DOHH2 (cell line): ENCODE results near the gene F12.
A peak's percentile ranks its signal among the peaks of the same experiment; 100 is the strongest.

Experiments used
- H3F3A ChIP-seq: fragments of 200-600 bp; sonication (generic), shearing (Covaris generic); 2 replicates; pipeline ENCODE4 v1.6.0; 2016; ENCODE audit warnings: antibody characterized with exemption, mild to moderate bottlenecking; ENCODE audit not compliant: control insufficient read depth, insufficient read depth
- H3K27ac ChIP-seq: fragments of 200-600 bp; sonication (generic); 2 replicates; pipeline ENCODE4 v1.5.1; 2014; ENCODE audit warnings: low read depth, mild to moderate bottlenecking, low read length, moderate library complexity
- H3K27me3 ChIP-seq: fragments of 200-600 bp; sonication (generic); 2 replicates; pipeline ENCODE4 v1.6.1; 2014; ENCODE audit warnings: mild to moderate bottlenecking, low read length, mixed read lengths; ENCODE audit not compliant: control insufficient read depth
- H3K36me3 ChIP-seq: fragments of 200-600 bp; sonication (generic); 2 replicates; pipeline ENCODE4 v1.6.1; 2014; ENCODE audit warnings: mild to moderate bottlenecking, low read length, moderate library complexity, mixed read lengths; ENCODE audit not compliant: control insufficient read depth
- H3K4me1 ChIP-seq: fragments of 200-600 bp; sonication (generic); 2 replicates; pipeline ENCODE4 v1.6.1; 2014; ENCODE audit warnings: mild to moderate bottlenecking, low read length, mixed read lengths; ENCODE audit not compliant: control insufficient read depth
- H3K4me2 ChIP-seq: fragments of 200-600 bp; sonication (generic); 2 replicates; pipeline ENCODE4 v1.6.0; 2014; ENCODE audit warnings: mild to moderate bottlenecking, low read length, moderate library complexity
- H3K4me3 ChIP-seq: fragments of 200-600 bp; sonication (generic); 2 replicates; pipeline ENCODE4 v1.5.1; 2014; ENCODE audit warnings: mild to moderate bottlenecking, low read length, mixed read lengths
- H3K79me2 ChIP-seq: fragments of 200-600 bp; sonication (generic); 2 replicates; pipeline ENCODE4 v1.6.1; 2014; ENCODE audit warnings: mild to moderate bottlenecking, low read length, mixed read lengths; ENCODE audit not compliant: control insufficient read depth
- H3K9me2 ChIP-seq: fragments of 200-600 bp; sonication (generic); replicated peaks from 2 replicates; pipeline ENCODE4 v1.6.1; 2014; ENCODE audit warnings: mild to moderate bottlenecking, low read length, mixed read lengths; ENCODE audit not compliant: control insufficient read depth
- H3K9me3 ChIP-seq: fragments of 200-600 bp; sonication (generic); 2 replicates; pipeline ENCODE4 v1.6.1; 2014; ENCODE audit warnings: antibody characterized with exemption, low read length, mixed read lengths; ENCODE audit not compliant: control insufficient read depth, insufficient read depth
- H4K20me1 ChIP-seq: fragments of 200-600 bp; sonication (generic); 2 replicates; pipeline ENCODE4 v1.6.0; 2014; ENCODE audit warnings: low read depth, mild to moderate bottlenecking, antibody characterized with exemption, low read length, moderate library complexity; ENCODE audit not compliant: control insufficient read depth, insufficient read depth
- CTCF ChIP-seq: fragments of 200-600 bp; sonication (generic); IDR thresholded peaks from one replicate; pipeline ENCODE4 v1.5.1; 2014; ENCODE audit warnings: antibody characterized with exemption, mild to moderate bottlenecking, low read depth, low read length; ENCODE audit not compliant: poor library complexity, severe bottlenecking
- EZH2phosphoT487 ChIP-seq: fragments of 200-600 bp; sonication (generic); IDR thresholded peaks from 2 replicates; pipeline ENCODE4 v1.6.1; 2017; ENCODE audit warnings: borderline replicate concordance, mild to moderate bottlenecking, antibody characterized with exemption, low read length, moderate library complexity, mixed read lengths

F12 gene

GRCh38 chr5:177387405-177387804 is 22.0 kb downstream of the F12 start:
- Histone ChIP-seq H3K27me3 (peaks cover 19% of the 10 kb centered on the region; the same call in 1 of the 2 replicates), H3K4me1 (peaks cover 50% of the 10 kb centered on the region), H3F3A (peaks cover 13% of the 10 kb centered on the region), H3K9me2 (no peaks in the 10 kb centered on the region), H3K36me3 (no peaks in the 10 kb centered on the region), H3K4me2 (peak overlapping the region; percentile 48), H4K20me1 (no peaks in the 10 kb centered on the region), H3K9me3 (no peaks in the 10 kb centered on the region), H3K79me2 (no peaks in the 10 kb centered on the region), H3K4me3 (peak overlapping the region; percentile 33; the same call in 1 of the 2 replicates), H3K27ac (no peak overlapping the region)
- TF ChIP-seq EZH2phosphoT487 (no peak), CTCF (no peak)

DNA sequence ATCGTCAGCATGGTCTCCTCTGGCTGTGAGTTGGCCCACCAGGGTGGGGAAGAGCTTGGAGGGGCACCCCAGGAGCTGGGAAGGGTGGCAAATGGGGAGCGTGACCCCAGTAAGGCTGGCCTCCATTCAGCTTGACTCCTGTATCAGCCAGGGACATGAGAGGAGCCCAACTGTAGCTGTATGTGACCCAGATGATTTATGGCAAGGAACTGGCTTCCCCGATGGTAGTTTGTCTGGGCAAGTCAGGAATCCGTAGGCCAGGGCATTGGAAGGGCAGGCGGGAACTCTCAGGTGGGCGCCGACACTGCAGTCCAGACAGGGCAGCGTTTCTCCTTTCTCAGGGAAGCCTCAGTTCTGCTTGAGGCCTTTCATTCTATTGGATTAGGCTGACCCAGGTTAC is 22.8 kb downstream of the F12 start:
- peak overlapping the region; percentile 48; the same call in 1 of the 2 replicates for H3K4me2 ChIP-seq
- H3K36me3 ChIP-seq: no peaks in the 10 kb centered on the region
- H3K79me2 ChIP-seq: no peaks in the 10 kb centered on the region
- TF ChIP-seq CTCF: no peak
- TF ChIP-seq EZH2phosphoT487: no peak
- peaks cover 13% of the 10 kb centered on the region for H3F3A ChIP-seq
- no peaks in the 10 kb centered on the region for H4K20me1 ChIP-seq
- peaks cover 50% of the 10 kb centered on the region for H3K4me1 ChIP-seq
- H3K27me3 ChIP-seq: peaks cover 21% of the 10 kb centered on the region; the same call in 1 of the 2 replicates
- no peak overlapping the region for H3K27ac ChIP-seq
- no peak overlapping the region for H3K4me3 ChIP-seq
- H3K9me3 ChIP-seq: no peaks in the 10 kb centered on the region
- no peaks in the 10 kb centered on the region for H3K9me2 ChIP-seq

DNA sequence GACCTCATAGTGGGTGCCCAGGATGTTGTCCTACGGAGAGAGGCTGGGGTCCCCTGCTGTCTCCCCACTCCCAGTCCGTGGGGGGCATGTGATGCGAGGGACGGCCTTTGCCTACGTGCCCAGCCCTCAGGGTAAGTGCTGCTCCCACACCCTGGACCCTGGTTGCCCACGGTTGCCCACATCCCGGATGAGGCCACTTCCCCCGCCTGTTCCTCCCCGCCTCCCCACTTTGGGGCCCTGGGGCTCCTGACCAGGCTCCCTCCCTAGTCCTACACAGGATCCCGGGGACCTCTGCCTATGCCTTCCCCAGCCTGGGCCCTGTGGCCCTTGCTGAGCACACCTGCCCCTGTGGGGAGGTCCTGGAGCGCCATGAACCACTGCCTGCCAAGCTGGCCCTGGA is 23.6 kb downstream of the F12 start:
- H3K9me2 ChIP-seq: no peaks in the 10 kb centered on the region
- H3K9me3 ChIP-seq: no peaks in the 10 kb centered on the region
- no peak overlapping the region for H3K4me3 ChIP-seq
- no peak overlapping the region for H3K27ac ChIP-seq
- H3K27me3 ChIP-seq: peaks cover 21% of the 10 kb centered on the region; the same call in 1 of the 2 replicates
- no peaks in the 10 kb centered on the region for H3K79me2 ChIP-seq
- H3K4me2 ChIP-seq: no peak overlapping the region
- H4K20me1 ChIP-seq: no peaks in the 10 kb centered on the region
- no peaks in the 10 kb centered on the region for H3K36me3 ChIP-seq
- H3F3A ChIP-seq: peaks cover 13% of the 10 kb centered on the region
- no peak for TF ChIP-seq EZH2phosphoT487
- no peak for TF ChIP-seq CTCF
- H3K4me1 ChIP-seq: peaks cover 45% of the 10 kb centered on the region

DNA sequence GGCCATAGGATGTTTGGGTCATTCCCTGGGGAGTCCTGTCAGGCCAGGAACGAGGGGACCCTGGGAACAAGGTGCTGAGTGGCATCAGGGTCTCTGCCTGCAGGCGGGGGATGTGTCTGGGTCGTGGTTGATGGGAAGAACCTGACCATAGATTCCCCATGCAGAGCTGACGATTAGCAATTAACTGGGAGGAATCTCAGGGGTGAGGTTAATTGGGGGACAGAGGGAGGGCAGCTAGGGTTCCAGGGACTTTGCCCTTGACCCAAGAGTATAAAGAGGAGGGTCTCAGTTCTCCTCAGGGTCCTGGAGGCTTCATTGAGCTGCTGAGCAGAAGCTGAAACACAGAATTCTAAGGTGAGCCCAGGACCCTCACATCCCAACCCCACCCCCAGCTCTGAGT is 25.2 kb downstream of the F12 start, which contains the start of gene SLC34A1:
Gene SLC34A1, plus strand, starts transcription at position 301 of the 400 bp plus-strand sequence. CDS start 1,308 bp downstream, outside the sequence.
- no peaks in the 10 kb centered on the region for H3K9me3 ChIP-seq
- no peak within 1 kb of the TSS for H3K4me2 ChIP-seq
- peaks cover 21% of the 10 kb centered on the region; the same call in 1 of the 2 replicates for H3K27me3 ChIP-seq
- H3K36me3 ChIP-seq: no peaks in the 10 kb centered on the region
- no peak within 1 kb of the TSS for H3K27ac ChIP-seq
- H3K79me2 ChIP-seq: no peaks in the 10 kb centered on the region
- peaks cover 29% of the 10 kb centered on the region for H3K4me1 ChIP-seq
- peaks cover 4% of the 10 kb centered on the region for H3F3A ChIP-seq
- H3K9me2 ChIP-seq: no peaks in the 10 kb centered on the region
- TF ChIP-seq CTCF: no peak
- no peak for TF ChIP-seq EZH2phosphoT487
- no peaks in the 10 kb centered on the region for H4K20me1 ChIP-seq
- H3K4me3 ChIP-seq: no peak within 1 kb of the TSS
